BE2C (cell line): ENCODE data around the gene DHDDS.

Experiments
- DNase-seq: peaks from one replicate; pipeline ENCODE4 v3.0.0-alpha.2; 2020
- H3K27me3 ChIP-seq: fragments of 250-450 bp; sonication (Bioruptor Pico); 2 replicates; pipeline ENCODE4 v1.5.1; 2020; ENCODE audit warnings: mild to moderate bottlenecking
- H3K36me3 ChIP-seq: fragments of 250-450 bp; sonication (Bioruptor Pico); 2 replicates; pipeline ENCODE4 v1.5.1; 2020; ENCODE audit warnings: mild to moderate bottlenecking
- H3K4me1 ChIP-seq: fragments of 250-450 bp; sonication (Bioruptor Pico); 2 replicates; pipeline ENCODE4 v1.5.1; 2020
- H3K4me3 ChIP-seq: 2 replicates; pipeline ENCODE4 v1.5.1; 2011; ENCODE audit warnings: low read depth, low read length
- H3K9me3 ChIP-seq: fragments of 250-450 bp; sonication (Bioruptor Pico); 2 replicates; pipeline ENCODE4 v1.5.1; 2020
- CTCF ChIP-seq: IDR thresholded peaks from 2 replicates; pipeline ENCODE4 v1.5.1; 2012; ENCODE audit warnings: mild to moderate bottlenecking, low read depth, low read length

Gene DHDDS

GRCh38 chr1:26391450-26391849 is 40.7 kb upstream of the DHDDS start:
- Histone ChIP-seq H3K9me3 (no peaks in the 10 kb centered on the region), H3K4me1 (no peaks in the 10 kb centered on the region), H3K4me3 (no peak overlapping the region), H3K36me3 (no peaks in the 10 kb centered on the region), H3K27me3 (no peaks in the 10 kb centered on the region)
- peak; percentile 53 for TF ChIP-seq CTCF
- DNase-seq, result no peak

DNA sequence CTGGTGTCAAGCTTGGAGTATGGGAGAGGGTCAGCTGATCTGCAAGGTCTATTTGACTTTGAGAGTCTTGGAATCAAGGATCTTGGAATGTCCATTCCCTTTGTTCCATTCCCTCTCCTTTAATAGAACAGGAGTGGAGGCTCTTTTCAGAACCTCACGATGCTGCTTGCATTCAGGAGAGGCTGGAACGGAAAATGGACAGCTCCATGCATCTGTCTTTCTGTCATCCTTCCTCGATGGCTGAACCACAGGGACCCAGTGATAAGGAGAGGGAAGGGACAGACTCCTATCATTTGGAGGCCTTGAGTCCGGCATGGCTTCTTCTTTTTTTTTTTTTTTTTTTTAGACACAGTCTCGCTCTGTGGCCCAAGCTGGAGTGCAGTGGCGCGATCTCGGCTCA is 36.4 kb upstream of the DHDDS start:
- Histone ChIP-seq H3K4me1 (no peaks in the 10 kb centered on the region), H3K4me3 (no peak overlapping the region), H3K36me3 (no peaks in the 10 kb centered on the region), H3K27me3 (no peaks in the 10 kb centered on the region), H3K9me3 (no peaks in the 10 kb centered on the region)
- DNase-seq, result no peak
- no peak for TF ChIP-seq CTCF

- Histone ChIP-seq H3K4me3 (no peak overlapping the region), H3K27me3 (no peaks in the 10 kb centered on the region), H3K36me3 (no peaks in the 10 kb centered on the region), H3K4me1 (no peaks in the 10 kb centered on the region), H3K9me3 (no peaks in the 10 kb centered on the region)
- TF ChIP-seq CTCF, result no peak
- DNase-seq, result no peak
Measured at GRCh38 chr1:26399034-26399433, 33.1 kb upstream of the DHDDS start.

DNA sequence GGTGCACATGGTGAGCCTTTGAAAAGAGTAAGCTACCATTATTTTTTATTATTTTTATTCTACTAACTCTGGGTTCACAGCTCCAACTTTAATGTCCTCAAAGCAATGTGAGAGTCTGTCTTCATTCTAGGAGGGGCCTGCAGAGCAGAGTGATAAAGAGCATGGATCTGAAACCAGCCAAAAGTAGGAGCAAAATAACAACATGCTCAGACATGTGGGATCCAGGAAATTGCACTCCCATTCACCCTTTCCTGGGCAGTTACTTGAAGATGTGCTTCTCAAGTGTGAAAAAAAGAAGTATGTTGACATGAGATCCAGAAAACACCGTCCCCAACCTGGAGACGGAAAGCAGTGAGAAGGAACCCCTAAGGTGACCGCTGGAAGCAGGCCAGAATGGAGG is 30.2 kb upstream of the DHDDS start:
- Histone ChIP-seq H3K36me3 (no peaks in the 10 kb centered on the region), H3K4me1 (no peaks in the 10 kb centered on the region), H3K4me3 (no peak overlapping the region), H3K9me3 (no peaks in the 10 kb centered on the region), H3K27me3 (no peaks in the 10 kb centered on the region)
- no peak for DNase-seq
- no peak for TF ChIP-seq CTCF

DNA sequence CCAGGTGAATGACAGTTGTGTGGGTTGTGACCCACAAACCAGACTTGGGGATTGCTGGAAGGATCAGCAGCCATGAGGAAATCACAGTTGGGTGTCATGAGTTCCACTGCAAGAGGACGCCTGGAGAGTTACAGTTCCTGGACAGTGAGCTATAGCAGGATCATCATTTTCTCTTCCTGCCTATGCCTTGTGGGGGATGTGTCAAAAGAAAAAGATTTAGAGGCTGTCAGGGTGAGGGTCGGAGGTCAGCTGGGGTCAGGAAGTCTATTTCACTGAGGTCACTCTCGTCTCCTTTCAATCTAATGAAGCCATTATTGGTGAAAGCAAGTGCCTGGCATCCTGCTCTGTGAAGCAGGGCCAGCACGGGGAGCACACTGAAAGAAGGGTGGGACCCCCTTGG is 28.5 kb upstream of the DHDDS start:
- H3K27me3 ChIP-seq, result no peaks in the 10 kb centered on the region
- no peaks in the 10 kb centered on the region for H3K9me3 ChIP-seq
- H3K4me1 ChIP-seq, result no peaks in the 10 kb centered on the region
- H3K36me3 ChIP-seq, result no peaks in the 10 kb centered on the region
- no peak for DNase-seq
- H3K4me3 ChIP-seq, result no peak overlapping the region
- TF ChIP-seq CTCF, result no peak

- DNase-seq, result no peak
Measured at GRCh38 chr1:26404641-26405040, 27.5 kb upstream of the DHDDS start.

More at GRCh38 chr1:26404641-26405040, 27.5 kb upstream of the DHDDS start:
- H3K4me3 ChIP-seq, result no peak overlapping the region
- H3K36me3 ChIP-seq, result no peaks in the 10 kb centered on the region
- no peak for TF ChIP-seq CTCF
- H3K9me3 ChIP-seq, result no peaks in the 10 kb centered on the region
- H3K4me1 ChIP-seq, result no peaks in the 10 kb centered on the region
- no peaks in the 10 kb centered on the region for H3K27me3 ChIP-seq
